Tibial nerve (tissue), 4 donors: Measurements from ENCODE around the gene MAGI2.

Experiments
- CTCF ChIP-seq, 5 experiments: fragments of 200-600 bp in 3 of 5; fragments of 450-650 bp in 2 of 5; sonication (generic) in 3 of 5; IDR thresholded peaks; one replicate each; pipeline ENCODE4 v1.5.1; 2016 to 2019; ENCODE audit warnings: antibody characterized with exemption in 5 of 5, mild to moderate bottlenecking in 3 of 5, moderate library complexity in 2 of 5
- EP300 ChIP-seq, 2 donors: sonication (generic); formaldehyde crosslinking; IDR thresholded peaks; one replicate each; pipeline ENCODE4 v1.6.1; 2017; ENCODE audit warnings: antibody characterized with exemption in 2 of 2, mild to moderate bottlenecking in 1 of 2
- POLR2A ChIP-seq, 2 donors: fragments of 450-650 bp; IDR thresholded peaks; one replicate each; pipeline ENCODE4 v1.6.1; 2017; ENCODE audit warnings: antibody characterized with exemption in 2 of 2, mild to moderate bottlenecking in 2 of 2, moderate library complexity in 2 of 2

GRCh38 chr7:79096361-79096805, 357.1 kb downstream of the MAGI2 start:
- TF ChIP-seq CTCF (IDR thresholded peaks at IDR 0.05) = no peak
- no peak for TF ChIP-seq POLR2A (IDR thresholded peaks at IDR 0.05)
- TF ChIP-seq EP300 (IDR thresholded peaks at IDR 0.05) = no peak
